Measurements from ENCODE around the gene HNRNPF.

Gene HNRNPF

GRCh38 chr10:43407576-43408330 is 1.2 kb downstream of the HNRNPF start (continued):
- peak; percentile 45 for TF ChIP-seq KLF9 (tag by site-specific recombination; IDR thresholded peaks at IDR 0.05; ENCODE audit: low read depth)
- TF ChIP-seq CTCF (tag by site-specific recombination; IDR thresholded peaks at IDR 0.05) = peak; percentile 82
- TF ChIP-seq HOXA7 (CRISPR knock-in tag; IDR thresholded peaks at IDR 0.05; ENCODE audit: borderline replicate concordance) = no peak
- peak; percentile 40 for TF ChIP-seq SP2 (tag by site-specific recombination; IDR thresholded peaks at IDR 0.05)
- TF ChIP-seq KLF7 (tag by site-specific recombination; IDR thresholded peaks at IDR 0.05; ENCODE audit: borderline replicate concordance) = peak; percentile 20; the same call in 1 of the 2 replicates
- peak; percentile 31 for TF ChIP-seq ZNF2 (tag by site-specific recombination; IDR thresholded peaks at IDR 0.05)
- no peak for TF ChIP-seq RBAK (tag by site-specific recombination; IDR thresholded peaks at IDR 0.05)
- peak; percentile 24; the same call in 1 of the 2 replicates for TF ChIP-seq ZSCAN5A (tag by site-specific recombination; IDR thresholded peaks at IDR 0.05)
- TF ChIP-seq HOXC10 (CRISPR knock-in tag; IDR thresholded peaks at IDR 0.05) = no peak
- TF ChIP-seq SP7 (tag by site-specific recombination; IDR thresholded peaks at IDR 0.05) = peak; percentile 83
- TF ChIP-seq ZNF114 (tag by site-specific recombination; IDR thresholded peaks at IDR 0.05) = no peak
- peak; percentile 98 for TF ChIP-seq ZBTB8A (tag by site-specific recombination; IDR thresholded peaks at IDR 0.05)
- TF ChIP-seq ZNF155 (tag by site-specific recombination; IDR thresholded peaks at IDR 0.05) = no peak
- peak; percentile 47 for TF ChIP-seq EGR2 (tag by site-specific recombination; IDR thresholded peaks at IDR 0.05; ENCODE audit: low read depth)
- peak; percentile 65 for TF ChIP-seq PRDM1 (tag by site-specific recombination; IDR thresholded peaks at IDR 0.05)
- peak; percentile 76 for TF ChIP-seq ZNF366 (tag by site-specific recombination; conservative IDR thresholded peaks at IDR 0.05)
- TF ChIP-seq ZNF791 (tag by site-specific recombination; IDR thresholded peaks at IDR 0.05) = no peak
- peak; percentile 72 for TF ChIP-seq ZXDB (tag by site-specific recombination; IDR thresholded peaks at IDR 0.05)
- no peak for TF ChIP-seq ZNF138 (tag by site-specific recombination; IDR thresholded peaks at IDR 0.05; ENCODE audit: borderline replicate concordance)
- peak; percentile 87; the same call in 1 of the 2 replicates for TF ChIP-seq ZBTB20 (tag by site-specific recombination; IDR thresholded peaks at IDR 0.05)
- TF ChIP-seq ZNF530 (tag by site-specific recombination; IDR thresholded peaks at IDR 0.05; ENCODE audit: low read depth) = no peak
- 0 out of 2 replicates have a peak, but pooled peaks have one; percentile 13 for TF ChIP-seq INSM2 (tag by site-specific recombination; IDR thresholded peaks at IDR 0.05)
- TF ChIP-seq ZNF223 (tag by site-specific recombination; IDR thresholded peaks at IDR 0.05) = peak; percentile 17; the same call in 1 of the 2 replicates
- peak; percentile 54; the same call in 1 of the 2 replicates for TF ChIP-seq WT1 (tag by site-specific recombination; IDR thresholded peaks at IDR 0.05)
- TF ChIP-seq ZNF140 (tag by site-specific recombination; IDR thresholded peaks at IDR 0.05) = peak; percentile 42
- TF ChIP-seq PRDM4 (tag by site-specific recombination; IDR thresholded peaks at IDR 0.05) = 0 out of 2 replicates have a peak, but pooled peaks have one; percentile 8
- TF ChIP-seq ZNF670 (tag by site-specific recombination; IDR thresholded peaks at IDR 0.05; ENCODE audit: low read depth) = no peak
- peak; percentile 55; the same call in 1 of the 2 replicates for TF ChIP-seq ZNF76 (tag by site-specific recombination; IDR thresholded peaks at IDR 0.05; ENCODE audit: borderline replicate concordance, low read depth)
- 0 out of 2 replicates have a peak, but pooled peaks have one; percentile 21 for TF ChIP-seq PRDM10 (tag by site-specific recombination; IDR thresholded peaks at IDR 0.05)
- TF ChIP-seq ZBTB48 (tag by site-specific recombination; IDR thresholded peaks at IDR 0.05) = 0 out of 2 replicates have a peak, but pooled peaks have one; percentile 35

Measured in HEK293 (cell line).